Activated CD8-positive, alpha-beta T cell treated with anti-CD3 and anti-CD28 coated beads for 36 hours (primary cell): ENCODE data around the gene NF1. TPM values are rescaled to one million over a fixed set of nuclear protein-coding genes. Genes with fewer than 3 reads are reported as not detected.
"Not testable (repeated sequence)": the region's sequence is repeated elsewhere in the genome, so short reads cannot be mapped to it uniquely, and the experiment has no call there.

Experiments used
- ATAC-seq: fragments of 200-7000 bp; cut with Tn5 transposase; one replicate; pipeline ENCODE4 v1.10.0; 2021; ENCODE audit warnings: mild to moderate bottlenecking, moderate library complexity
- CTCF ChIA-PET: fragments of 350-600 bp; sonication (Branson Sonifier 250); formaldehyde crosslinking; loops from one replicate; lab custom pipeline; 2021; ENCODE audit warnings: antibody characterized with exemption; lab: Charles Lee
- POLR2A ChIA-PET: fragments of 350-600 bp; sonication (Branson Sonifier 250); formaldehyde crosslinking; loops from one replicate; lab custom pipeline; 2021; ENCODE audit warnings: antibody characterized with exemption; lab: Charles Lee
- DNase-seq: peaks from one replicate; pipeline ENCODE4 v3.0.0-alpha.2; 2020
- H3K27ac Mint-ChIP-seq: one replicate; pipeline ENCODE4 v1.8.0; 2021; ENCODE audit warnings: mild to moderate bottlenecking, mixed read lengths
- H3K27me3 Mint-ChIP-seq: one replicate; pipeline ENCODE4 v1.8.0; 2021; ENCODE audit warnings: mixed read lengths
- H3K36me3 Mint-ChIP-seq: one replicate; pipeline ENCODE4 v1.8.0; 2021; ENCODE audit warnings: low read depth, mixed read lengths
- H3K4me1 Mint-ChIP-seq: one replicate; pipeline ENCODE4 v1.8.0; 2021; ENCODE audit warnings: low read depth, mixed read lengths
- H3K4me3 Mint-ChIP-seq: one replicate; pipeline ENCODE4 v1.8.0; 2021; ENCODE audit warnings: mild to moderate bottlenecking, moderate library complexity, mixed read lengths
- H3K9me3 Mint-ChIP-seq: one replicate; pipeline ENCODE4 v1.8.0; 2021; ENCODE audit warnings: mixed read lengths
- intact Hi-C: fragments of 100-400 bp; cut with micrococcal nuclease; formaldehyde crosslinking; loops from one replicate; pipeline ENCODE4 v1.10.0; 2022
- total RNA-seq, 2 experiments: library from RNA; stranded (reverse); gene quantifications; one replicate each; pipeline ENCODE4 v1.2.3, GENCODE V29; 2021
- TF ChIP-seq, protein P1 (sequence below): fragments of 200-600 bp; IDR thresholded peaks from one replicate; pipeline ENCODE4 v1.8.0; 2022; ENCODE audit warnings: antibody characterized with exemption, mild to moderate bottlenecking

Gene NF1
- total RNA-seq, 2 experiments from 2014 or later = 19.4 to 20.1 TPM

DNA sequence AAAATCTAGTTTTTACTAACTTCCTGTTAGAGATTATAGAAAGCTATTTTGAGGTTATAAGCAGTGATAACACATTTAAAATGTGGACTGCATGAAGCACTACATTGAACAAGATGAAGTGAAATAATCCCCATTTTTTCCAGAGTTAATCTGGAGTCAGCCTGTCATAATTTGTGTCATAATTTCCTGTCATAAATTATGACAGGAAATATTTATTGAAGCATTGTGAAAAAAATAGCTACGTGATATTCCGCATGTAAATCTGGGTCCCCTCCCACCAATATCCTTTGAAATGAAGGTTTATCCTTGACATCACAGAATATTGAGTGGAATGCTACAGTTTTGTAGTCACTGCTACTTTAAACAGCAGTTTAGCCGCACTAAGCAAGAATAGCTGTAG lies 162.2 kb downstream of the NF1 start:
- ChIA-PET POLR2A (interaction anchor here (0.7 kb wide), 1 partner anchor 768 kb away, joined by 3 read pairs; no protein-coding TSS in a partner anchor), CTCF (interaction anchor here (0.7 to 1.7 kb wide), 3 partner anchors 9 to 42 kb away, joined by 3 to 8 read pairs (median 3); no protein-coding TSS in a partner anchor)
- H3K9me3 Mint-ChIP-seq = no peaks in the 10 kb centered on the region
- intact Hi-C loops = no loop called here
- peaks cover 3% of the 10 kb centered on the region for H3K36me3 Mint-ChIP-seq
- ATAC-seq = no peak
- no peak for DNase-seq
- H3K4me1 Mint-ChIP-seq = no peaks in the 10 kb centered on the region
- TF ChIP-seq, protein P1, sequence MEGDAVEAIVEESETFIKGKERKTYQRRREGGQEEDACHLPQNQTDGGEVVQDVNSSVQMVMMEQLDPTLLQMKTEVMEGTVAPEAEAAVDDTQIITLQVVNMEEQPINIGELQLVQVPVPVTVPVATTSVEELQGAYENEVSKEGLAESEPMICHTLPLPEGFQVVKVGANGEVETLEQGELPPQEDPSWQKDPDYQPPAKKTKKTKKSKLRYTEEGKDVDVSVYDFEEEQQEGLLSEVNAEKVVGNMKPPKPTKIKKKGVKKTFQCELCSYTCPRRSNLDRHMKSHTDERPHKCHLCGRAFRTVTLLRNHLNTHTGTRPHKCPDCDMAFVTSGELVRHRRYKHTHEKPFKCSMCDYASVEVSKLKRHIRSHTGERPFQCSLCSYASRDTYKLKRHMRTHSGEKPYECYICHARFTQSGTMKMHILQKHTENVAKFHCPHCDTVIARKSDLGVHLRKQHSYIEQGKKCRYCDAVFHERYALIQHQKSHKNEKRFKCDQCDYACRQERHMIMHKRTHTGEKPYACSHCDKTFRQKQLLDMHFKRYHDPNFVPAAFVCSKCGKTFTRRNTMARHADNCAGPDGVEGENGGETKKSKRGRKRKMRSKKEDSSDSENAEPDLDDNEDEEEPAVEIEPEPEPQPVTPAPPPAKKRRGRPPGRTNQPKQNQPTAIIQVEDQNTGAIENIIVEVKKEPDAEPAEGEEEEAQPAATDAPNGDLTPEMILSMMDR = no peak
- H3K4me3 Mint-ChIP-seq = no peak overlapping the region
- H3K27me3 Mint-ChIP-seq = no peaks in the 10 kb centered on the region
- H3K27ac Mint-ChIP-seq = no peak overlapping the region

DNA sequence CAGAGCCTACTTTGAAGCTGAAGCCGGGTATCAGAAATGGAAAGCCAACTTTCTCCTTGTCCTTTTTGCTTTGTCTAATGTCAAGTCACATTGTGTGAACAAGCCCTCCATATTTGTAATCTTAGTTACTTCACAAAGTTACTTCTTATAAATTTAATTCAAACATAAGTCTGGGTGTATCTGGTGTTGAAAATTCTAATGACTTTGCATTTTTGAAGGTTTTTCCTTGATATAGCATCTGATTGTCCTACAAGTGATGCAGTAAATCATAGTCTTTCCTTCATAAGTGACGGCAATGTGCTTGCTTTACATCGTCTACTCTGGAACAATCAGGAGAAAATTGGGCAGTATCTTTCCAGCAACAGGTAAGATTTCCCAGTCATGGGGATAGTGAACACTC lies 165.4 kb downstream of the NF1 start:
- Mint-ChIP-seq H3K36me3 (peaks cover 3% of the 10 kb centered on the region), H3K4me3 (no peak overlapping the region), H3K27me3 (no peaks in the 10 kb centered on the region), H3K4me1 (no peaks in the 10 kb centered on the region), H3K9me3 (no peaks in the 10 kb centered on the region), H3K27ac (no peak overlapping the region)
- intact Hi-C loops = no loop called here
- TF ChIP-seq, protein P1 = no peak
- no peak for DNase-seq
- no peak for ATAC-seq
- CTCF ChIA-PET = no interaction called here
- POLR2A ChIA-PET = no interaction called here

DNA sequence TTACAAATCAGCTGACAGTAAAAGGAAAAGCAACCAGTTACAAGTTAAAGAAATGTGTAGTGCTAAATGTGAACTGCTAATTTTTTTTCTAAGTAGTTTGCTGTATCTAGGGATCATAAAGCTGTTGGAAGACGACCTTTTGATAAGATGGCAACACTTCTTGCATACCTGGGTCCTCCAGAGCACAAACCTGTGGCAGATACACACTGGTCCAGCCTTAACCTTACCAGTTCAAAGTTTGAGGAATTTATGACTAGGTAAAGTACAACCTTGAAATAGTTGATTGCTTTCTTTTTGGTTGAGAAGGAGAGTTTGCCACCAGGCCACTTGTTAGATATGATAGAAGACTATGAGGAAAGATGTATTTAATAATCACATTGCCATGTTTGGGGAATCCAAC lies 166.8 kb downstream of the NF1 start:
- no peak for DNase-seq
- no peak for ATAC-seq
- Mint-ChIP-seq H3K4me3 (no peak overlapping the region), H3K4me1 (no peaks in the 10 kb centered on the region), H3K9me3 (no peaks in the 10 kb centered on the region), H3K36me3 (peaks cover 9% of the 10 kb centered on the region), H3K27me3 (no peaks in the 10 kb centered on the region), H3K27ac (no peak overlapping the region)
- intact Hi-C loops = no loop called here
- POLR2A ChIA-PET = no interaction called here
- CTCF ChIA-PET = no interaction called here
- TF ChIP-seq, protein P1 = no peak

DNA sequence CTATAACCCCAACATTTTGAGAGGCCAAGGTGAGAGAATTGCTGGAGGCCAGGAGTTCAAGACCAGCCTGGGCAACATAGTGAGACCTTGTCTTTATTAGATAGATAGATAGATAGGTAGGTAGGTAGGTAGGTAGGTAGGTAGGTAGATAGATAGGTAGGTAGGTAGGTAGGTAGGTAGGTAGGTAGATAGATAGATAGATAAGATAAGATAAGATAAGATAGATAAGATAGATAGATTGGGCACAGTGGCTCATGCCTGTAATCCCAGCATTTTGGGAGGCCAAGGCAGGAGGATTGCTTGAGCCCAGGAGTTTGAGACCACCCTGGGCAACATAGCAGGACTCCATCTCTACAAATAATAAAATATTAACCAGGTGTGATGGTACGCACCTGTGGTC lies 168.1 kb downstream of the NF1 start:
- H3K36me3 Mint-ChIP-seq, H3K27ac Mint-ChIP-seq, intact Hi-C loops: not testable (repeated sequence)

DNA sequence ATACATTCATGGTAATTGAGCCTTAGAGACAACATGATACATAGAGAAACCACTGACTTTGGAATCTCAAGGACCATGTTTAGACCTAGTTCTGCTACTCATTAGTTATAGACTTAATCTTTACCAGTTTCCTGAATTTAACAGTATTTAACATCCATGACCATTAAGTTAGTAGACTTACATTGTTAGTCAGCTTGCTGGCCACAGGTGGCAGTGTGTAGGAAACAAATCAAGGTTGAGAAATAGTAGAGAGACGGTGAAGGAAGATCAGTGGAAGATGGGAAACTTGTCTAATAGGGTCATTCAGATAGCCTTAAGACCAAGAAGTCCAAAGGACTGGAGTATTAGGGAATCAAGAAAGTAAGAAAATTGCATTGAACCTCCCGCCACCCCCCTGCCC lies 171.3 kb downstream of the NF1 start:
- no peaks in the 10 kb centered on the region for H3K27me3 Mint-ChIP-seq
- ChIA-PET CTCF (interaction anchor here (0.7 to 3.6 kb wide), 12 partner anchors 9 to 407 kb away, joined by 3 to 14 read pairs (median 4); no protein-coding TSS in a partner anchor), POLR2A (interaction anchor here (0.6 kb wide), 1 partner anchor 181 kb away, joined by 4 read pairs; no protein-coding TSS in a partner anchor)
- no peak overlapping the region for H3K27ac Mint-ChIP-seq
- H3K9me3 Mint-ChIP-seq = no peaks in the 10 kb centered on the region
- DNase-seq (no peak), ATAC-seq (no peak)
- intact Hi-C loops = no loop called here
- H3K4me3 Mint-ChIP-seq = no peak overlapping the region
- no peaks in the 10 kb centered on the region for H3K4me1 Mint-ChIP-seq
- peaks cover 10% of the 10 kb centered on the region for H3K36me3 Mint-ChIP-seq
- TF ChIP-seq, protein P1 = no peak

More for the DNA sequence above, 168.1 kb downstream of the NF1 start:
- H3K4me1 Mint-ChIP-seq, ATAC-seq, H3K27me3 Mint-ChIP-seq, CTCF ChIA-PET, H3K4me3 Mint-ChIP-seq, DNase-seq, POLR2A ChIA-PET, H3K9me3 Mint-ChIP-seq: not testable (repeated sequence)
